Measurements from ENCODE around the gene AQP11.

DNA sequence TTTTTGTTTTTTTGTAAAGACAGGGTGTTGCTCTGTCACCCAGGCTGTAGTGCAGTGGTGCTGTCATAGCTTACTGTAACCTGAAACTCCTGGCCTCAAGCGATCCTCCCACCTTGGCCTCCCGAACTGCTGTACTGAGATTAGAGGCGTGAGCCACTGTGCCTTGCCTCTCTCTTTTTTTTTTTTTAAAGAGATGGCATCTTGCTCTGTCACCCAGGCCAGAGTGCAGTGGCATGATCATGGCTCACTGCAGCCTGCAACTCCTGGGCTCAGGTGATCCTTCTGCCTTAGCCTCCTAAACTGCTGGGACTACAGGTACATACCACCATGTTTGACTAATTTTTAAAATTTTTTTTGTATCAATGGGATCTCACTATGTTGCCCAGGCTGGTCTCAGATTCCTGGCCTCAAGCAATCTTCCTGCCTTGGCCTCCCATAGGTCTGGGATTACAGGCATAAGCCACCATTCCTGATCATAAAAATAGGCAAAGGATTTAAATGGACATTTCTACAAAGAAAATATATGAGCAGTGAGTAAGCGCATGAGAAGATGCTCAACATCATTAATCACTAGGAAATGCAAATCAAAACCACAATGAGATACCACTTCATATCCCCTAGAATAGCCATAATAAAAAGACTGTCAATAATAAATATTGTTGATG is 65.1 kb downstream of the AQP11 start:
- TF ChIP-seq POLR2A (IDR thresholded peaks at IDR 0.05; ENCODE audit: low read depth, low read length): no peak
- TF ChIP-seq POLR2AphosphoS5 (IDR thresholded peaks at IDR 0.05; ENCODE audit: low read depth, low read length): no peak
- no peak for TF ChIP-seq TAF1 (IDR thresholded peaks at IDR 0.05; ENCODE audit: low read depth, low read length)
- TF ChIP-seq SPI1 (IDR thresholded peaks at IDR 0.05; ENCODE audit: low read depth, low read length): no peak

Data from GM12891 (cell line).